ENCODE measurements around the gene KIF3C.
A peak's percentile ranks its signal among the peaks of the same experiment; 100 is the strongest.
"Not testable (repeated sequence)": the region's sequence is repeated elsewhere in the genome, so short reads cannot be mapped to it uniquely, and the experiment has no call there.

KIF3C gene

DNA sequence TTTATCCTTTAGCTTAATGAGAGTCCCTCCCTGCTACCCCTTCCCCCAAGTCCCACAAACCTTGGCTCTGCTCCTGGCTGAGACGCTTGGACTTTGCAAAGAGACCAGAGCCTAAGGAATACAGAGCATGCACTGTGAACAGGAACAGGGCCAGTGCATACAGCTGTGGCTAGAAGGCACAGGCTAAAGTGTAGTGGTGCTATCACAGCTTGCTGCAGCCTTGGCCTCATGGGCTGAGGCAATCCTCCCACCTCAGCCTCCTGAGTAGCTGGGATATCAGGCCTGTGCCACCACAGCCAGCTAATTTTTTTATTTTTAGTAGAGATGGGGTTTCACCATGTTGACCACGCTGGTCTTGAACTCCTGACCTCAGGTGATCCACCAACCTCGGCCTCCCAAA is 64.5 kb downstream of the KIF3C start:
- no peak overlapping the region for H2BK15ac ChIP-seq (ENCODE audit: low read length)
- H3K4me1 ChIP-seq (ENCODE audit: control insufficient read depth in 2 of 2, insufficient read depth in 1 of 2, low read depth in 1 of 2, low read length in 2 of 2) = peaks cover 0 to 5% of the 10 kb centered on the region in 2 donors
- H3K9ac ChIP-seq (ENCODE audit: low read depth, low read length, poor library complexity) = no peak overlapping the region
- H2BK5ac ChIP-seq (ENCODE audit: low read length) = no peak overlapping the region
- no peak overlapping the region for H3K18ac ChIP-seq (ENCODE audit: low read length)
- no peak overlapping the region for H4K8ac ChIP-seq (ENCODE audit: low read depth, low read length)
- no peaks in the 10 kb centered on the region for H3K79me1 ChIP-seq (ENCODE audit: low read depth, low read length)
- no peak overlapping the region for H3K4ac ChIP-seq (ENCODE audit: low read length)
- H2BK12ac ChIP-seq (ENCODE audit: low read length) = no peak overlapping the region
- no peak overlapping the region for H3K4me3 ChIP-seq (ENCODE audit: low read length in 2 of 2)
- no peak overlapping the region for H2AK5ac ChIP-seq (ENCODE audit: low read depth, low read length)
- DNase-seq (ENCODE audit: low spot score) = no peak
- H3K36me3 ChIP-seq (replicated peaks in 1 of 2; ENCODE audit: control insufficient read depth in 2 of 2, insufficient read depth in 2 of 2, low read length in 2 of 2) = no peaks in the 10 kb centered on the region
- no peak overlapping the region for H2BK120ac ChIP-seq (ENCODE audit: low read depth, low read length)
- H3K27ac ChIP-seq (replicated peaks; ENCODE audit: low read length) = no peak overlapping the region
- no peak overlapping the region for H4K91ac ChIP-seq (ENCODE audit: low read depth, low read length, poor library complexity)
- no CpG with 5 or more reads among the region's 3 CpGs for WGBS, 2 donors (ENCODE audit: extremely low coverage in 2 of 2, insufficient read length in 2 of 2, insufficient replicate concordance in 1 of 2)
- no peaks in the 10 kb centered on the region for H3K27me3 ChIP-seq (ENCODE audit: control insufficient read depth in 3 of 3, insufficient read depth in 3 of 3, low read depth in 1 of 3, low read length in 3 of 3)
- H3K14ac ChIP-seq (ENCODE audit: low read length) = no peak overlapping the region
- H3K4me2 ChIP-seq (ENCODE audit: insufficient read depth, low read length, poor library complexity, severe bottlenecking) = no peak overlapping the region
- no peak overlapping the region for H3K23ac ChIP-seq (ENCODE audit: low read depth, low read length, poor library complexity)
- no peak overlapping the region for H2AFZ ChIP-seq (ENCODE audit: low read length)
- no peaks in the 10 kb centered on the region for H3K9me3 ChIP-seq (replicated peaks in 1 of 2; ENCODE audit: control insufficient read depth in 2 of 2, insufficient read depth in 1 of 2, low read depth in 1 of 2, low read length in 2 of 2)

DNA sequence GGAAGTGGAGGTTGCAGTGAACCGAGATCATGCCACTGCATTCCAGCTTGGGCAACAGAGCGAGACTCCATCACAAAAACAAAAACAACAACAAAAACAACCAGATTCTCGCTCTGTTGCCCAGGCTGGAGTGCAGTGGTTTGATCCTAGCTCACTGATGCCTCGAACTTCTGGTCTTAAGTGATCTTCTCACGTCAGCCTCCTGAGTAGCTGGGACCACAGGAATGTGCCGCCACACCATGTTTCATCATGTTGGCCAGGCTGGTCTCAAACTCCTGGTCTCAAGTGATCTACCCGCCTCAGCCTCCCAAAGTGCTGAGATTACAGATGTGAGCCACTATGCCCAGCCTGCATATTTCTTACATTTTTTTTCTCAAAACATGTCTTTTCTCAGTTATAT is 64.9 kb downstream of the KIF3C start:
- not testable (repeated sequence) for H3K14ac ChIP-seq (ENCODE audit: low read length); H3K4ac ChIP-seq (ENCODE audit: low read length); H3K27me3 ChIP-seq (ENCODE audit: control insufficient read depth in 3 of 3, insufficient read depth in 3 of 3, low read depth in 1 of 3, low read length in 3 of 3); H3K9me3 ChIP-seq (replicated peaks in 1 of 2; ENCODE audit: control insufficient read depth in 2 of 2, insufficient read depth in 1 of 2, low read depth in 1 of 2, low read length in 2 of 2); H3K79me1 ChIP-seq (ENCODE audit: low read depth, low read length); H4K8ac ChIP-seq (ENCODE audit: low read depth, low read length); DNase-seq (ENCODE audit: low spot score); H2AFZ ChIP-seq (ENCODE audit: low read length); H2AK5ac ChIP-seq (ENCODE audit: low read depth, low read length); H3K4me2 ChIP-seq (ENCODE audit: insufficient read depth, low read length, poor library complexity, severe bottlenecking); H2BK12ac ChIP-seq (ENCODE audit: low read length); H3K27ac ChIP-seq (replicated peaks; ENCODE audit: low read length); H3K9ac ChIP-seq (ENCODE audit: low read depth, low read length, poor library complexity); H2BK120ac ChIP-seq (ENCODE audit: low read depth, low read length); H3K4me1 ChIP-seq (ENCODE audit: control insufficient read depth in 2 of 2, insufficient read depth in 1 of 2, low read depth in 1 of 2, low read length in 2 of 2); H2BK15ac ChIP-seq (ENCODE audit: low read length); H3K18ac ChIP-seq (ENCODE audit: low read length); H2BK5ac ChIP-seq (ENCODE audit: low read length); H3K4me3 ChIP-seq (ENCODE audit: low read length in 2 of 2); H3K23ac ChIP-seq (ENCODE audit: low read depth, low read length, poor library complexity); H3K36me3 ChIP-seq (replicated peaks in 1 of 2; ENCODE audit: control insufficient read depth in 2 of 2, insufficient read depth in 2 of 2, low read length in 2 of 2); H4K91ac ChIP-seq (ENCODE audit: low read depth, low read length, poor library complexity)
- no CpG with 5 or more reads among the region's 7 CpGs for WGBS, 2 donors (ENCODE audit: extremely low coverage in 2 of 2, insufficient read length in 2 of 2, insufficient replicate concordance in 1 of 2)

DNA sequence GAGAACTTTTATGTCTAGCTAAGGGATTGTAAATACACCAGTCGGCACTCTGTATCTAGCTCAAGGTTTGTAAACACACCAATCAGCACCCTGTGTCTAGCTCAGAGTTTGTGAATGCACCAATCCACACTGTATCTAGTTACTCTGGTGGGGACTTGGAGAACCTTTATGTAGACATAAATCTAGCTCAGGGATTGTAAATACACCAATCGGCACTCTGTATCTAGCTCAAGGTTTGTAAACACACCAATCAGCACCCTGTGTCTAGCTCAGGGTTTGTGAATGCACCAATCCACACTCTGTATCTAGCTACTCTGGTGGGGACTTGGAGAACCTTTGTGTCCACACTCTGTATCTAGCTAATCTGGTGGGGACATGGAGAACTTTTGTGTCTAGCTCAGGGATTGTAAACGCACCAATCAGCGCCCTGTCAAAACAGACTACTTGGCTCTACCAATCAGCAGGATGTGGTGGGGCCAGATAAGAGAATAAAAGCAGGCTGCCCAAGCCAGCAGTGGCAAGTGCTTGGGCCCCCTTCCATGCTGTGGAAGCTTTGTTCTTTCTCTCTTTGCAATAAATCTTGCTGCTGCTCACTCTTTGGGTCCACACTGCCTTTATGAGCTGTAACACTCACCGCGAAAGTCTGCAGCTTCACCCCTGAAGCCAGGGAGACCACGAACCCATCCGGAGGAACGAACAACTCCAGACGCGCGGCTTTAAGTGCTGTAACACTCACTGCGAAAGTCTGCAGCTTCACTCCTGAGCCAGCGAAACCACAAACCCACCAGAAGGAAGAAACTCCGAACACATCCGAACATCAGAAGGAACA is 66.1 kb downstream of the KIF3C start:
- H3K4ac ChIP-seq (ENCODE audit: low read length); H3K27me3 ChIP-seq (ENCODE audit: control insufficient read depth in 3 of 3, insufficient read depth in 3 of 3, low read depth in 1 of 3, low read length in 3 of 3); H4K8ac ChIP-seq (ENCODE audit: low read depth, low read length); H3K9ac ChIP-seq (ENCODE audit: low read depth, low read length, poor library complexity); H3K9me3 ChIP-seq (replicated peaks in 1 of 2; ENCODE audit: control insufficient read depth in 2 of 2, insufficient read depth in 1 of 2, low read depth in 1 of 2, low read length in 2 of 2); H2BK15ac ChIP-seq (ENCODE audit: low read length); H3K4me1 ChIP-seq (ENCODE audit: control insufficient read depth in 2 of 2, insufficient read depth in 1 of 2, low read depth in 1 of 2, low read length in 2 of 2); H3K79me1 ChIP-seq (ENCODE audit: low read depth, low read length); H2BK120ac ChIP-seq (ENCODE audit: low read depth, low read length); H3K36me3 ChIP-seq (replicated peaks in 1 of 2; ENCODE audit: control insufficient read depth in 2 of 2, insufficient read depth in 2 of 2, low read length in 2 of 2); H3K27ac ChIP-seq (replicated peaks; ENCODE audit: low read length); H2BK12ac ChIP-seq (ENCODE audit: low read length); H2AK5ac ChIP-seq (ENCODE audit: low read depth, low read length); H3K4me3 ChIP-seq (ENCODE audit: low read length in 2 of 2); H3K4me2 ChIP-seq (ENCODE audit: insufficient read depth, low read length, poor library complexity, severe bottlenecking); H3K18ac ChIP-seq (ENCODE audit: low read length); DNase-seq (ENCODE audit: low spot score); H3K23ac ChIP-seq (ENCODE audit: low read depth, low read length, poor library complexity); H2BK5ac ChIP-seq (ENCODE audit: low read length); H4K91ac ChIP-seq (ENCODE audit: low read depth, low read length, poor library complexity): not testable (repeated sequence)
- peak overlapping the region; percentile 74 for H2AFZ ChIP-seq (ENCODE audit: low read length)
- no CpG with 5 or more reads among the region's 16 CpGs for WGBS, 2 donors (ENCODE audit: extremely low coverage in 2 of 2, insufficient read length in 2 of 2, insufficient replicate concordance in 1 of 2)
- peak overlapping the region; percentile 56 for H3K14ac ChIP-seq (ENCODE audit: low read length)

- H4K91ac ChIP-seq (ENCODE audit: low read depth, low read length, poor library complexity); H3K14ac ChIP-seq (ENCODE audit: low read length); H4K8ac ChIP-seq (ENCODE audit: low read depth, low read length); H3K79me1 ChIP-seq (ENCODE audit: low read depth, low read length); H3K4me2 ChIP-seq (ENCODE audit: insufficient read depth, low read length, poor library complexity, severe bottlenecking); H3K4me1 ChIP-seq (ENCODE audit: control insufficient read depth in 2 of 2, insufficient read depth in 1 of 2, low read depth in 1 of 2, low read length in 2 of 2); H2BK5ac ChIP-seq (ENCODE audit: low read length); H3K23ac ChIP-seq (ENCODE audit: low read depth, low read length, poor library complexity); DNase-seq (ENCODE audit: low spot score); H3K27me3 ChIP-seq (ENCODE audit: control insufficient read depth in 3 of 3, insufficient read depth in 3 of 3, low read depth in 1 of 3, low read length in 3 of 3); H3K4ac ChIP-seq (ENCODE audit: low read length); H3K9ac ChIP-seq (ENCODE audit: low read depth, low read length, poor library complexity); H3K18ac ChIP-seq (ENCODE audit: low read length); H2BK120ac ChIP-seq (ENCODE audit: low read depth, low read length); H2AK5ac ChIP-seq (ENCODE audit: low read depth, low read length); H2BK15ac ChIP-seq (ENCODE audit: low read length); H2BK12ac ChIP-seq (ENCODE audit: low read length); H3K4me3 ChIP-seq (ENCODE audit: low read length in 2 of 2); H3K27ac ChIP-seq (replicated peaks; ENCODE audit: low read length); H3K9me3 ChIP-seq (replicated peaks in 1 of 2; ENCODE audit: control insufficient read depth in 2 of 2, insufficient read depth in 1 of 2, low read depth in 1 of 2, low read length in 2 of 2); H3K36me3 ChIP-seq (replicated peaks in 1 of 2; ENCODE audit: control insufficient read depth in 2 of 2, insufficient read depth in 2 of 2, low read length in 2 of 2); H2AFZ ChIP-seq (ENCODE audit: low read length): not testable (repeated sequence)
- WGBS, 2 donors (ENCODE audit: extremely low coverage in 2 of 2, insufficient read length in 2 of 2, insufficient replicate concordance in 1 of 2) = no CpG with 5 or more reads among the region's 33 CpGs
These were observed 66.9 kb downstream of the KIF3C start for GRCh38 chr2:25915411-25915810.
